Right hindlimb (tissue), 1 donor: Measurements from ENCODE around the gene PILRA.
"Not testable (repeated sequence)": the region's sequence is repeated elsewhere in the genome, so short reads cannot be mapped to it uniquely, and the experiment has no call there.

Experiments used
- DNase-seq: peaks from one replicate; pipeline ENCODE4 v3.0.0-alpha.2; 2018

PILRA gene

DNA sequence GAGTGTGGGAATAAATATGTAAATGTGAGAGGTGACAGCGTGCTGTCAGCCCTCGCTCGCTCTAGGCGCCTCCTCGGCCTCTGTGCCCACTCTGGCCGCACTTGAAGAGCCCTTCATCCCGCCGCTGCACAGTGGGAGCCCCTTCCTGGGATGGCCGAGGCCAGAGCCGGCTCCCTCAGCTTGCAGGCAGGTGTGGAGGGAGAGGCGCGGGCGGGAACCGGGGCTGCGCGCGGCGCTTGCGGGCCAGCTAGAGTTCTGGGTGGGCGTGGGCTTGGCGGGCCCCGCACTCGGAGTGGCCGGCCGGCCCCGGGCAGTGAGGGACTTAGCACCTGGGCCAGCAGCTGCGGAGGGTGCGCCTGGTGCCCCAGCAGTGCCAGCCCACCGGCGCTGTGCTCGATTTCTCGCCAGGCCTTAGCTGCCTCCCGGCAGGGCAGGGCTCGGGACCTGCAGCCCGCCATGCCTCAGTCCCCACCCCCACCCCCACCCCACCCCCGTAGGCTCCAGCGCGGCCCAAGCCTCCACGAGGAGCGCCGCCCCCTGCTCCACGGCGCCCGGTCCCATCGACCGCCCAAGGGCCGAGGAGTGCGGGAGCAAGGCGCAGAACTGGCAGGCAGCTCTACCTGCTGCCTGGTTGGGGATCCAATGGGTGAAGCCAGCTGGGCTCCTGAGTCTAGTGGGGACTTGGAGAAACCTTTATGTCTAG lies 8.4 kb downstream of the PILRA start:
- not testable (repeated sequence) for DNase-seq

DNA sequence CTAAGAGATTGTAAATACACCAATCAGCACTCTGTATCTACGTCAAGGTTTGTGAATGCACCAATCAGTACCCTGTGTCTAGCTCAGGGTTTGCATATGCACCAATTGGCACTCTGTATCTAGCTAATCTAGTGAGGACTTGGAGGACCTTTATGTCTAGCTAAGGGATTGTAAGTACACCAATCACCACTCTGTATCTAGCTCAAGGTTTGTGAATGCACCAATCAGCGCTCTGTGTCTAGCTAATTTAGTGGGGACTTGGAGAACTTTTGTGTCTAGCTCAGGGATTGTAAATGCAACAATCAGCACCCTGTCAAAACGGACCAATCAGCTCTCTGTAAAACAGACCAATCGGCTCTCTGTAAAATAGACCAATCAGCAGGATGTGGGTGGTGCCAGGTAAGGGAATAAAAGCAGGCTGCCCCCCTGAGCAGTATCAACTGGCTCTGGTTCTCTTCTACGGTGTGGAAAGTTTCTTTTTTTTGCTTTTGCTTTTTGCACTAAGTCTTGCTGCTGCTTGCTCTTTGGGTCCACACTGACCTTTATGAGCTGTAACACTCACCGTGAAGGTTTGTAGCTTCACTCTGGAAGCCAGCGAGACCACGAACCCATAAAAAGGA lies 9.1 kb downstream of the PILRA start:
- not testable (repeated sequence) for DNase-seq

DNA sequence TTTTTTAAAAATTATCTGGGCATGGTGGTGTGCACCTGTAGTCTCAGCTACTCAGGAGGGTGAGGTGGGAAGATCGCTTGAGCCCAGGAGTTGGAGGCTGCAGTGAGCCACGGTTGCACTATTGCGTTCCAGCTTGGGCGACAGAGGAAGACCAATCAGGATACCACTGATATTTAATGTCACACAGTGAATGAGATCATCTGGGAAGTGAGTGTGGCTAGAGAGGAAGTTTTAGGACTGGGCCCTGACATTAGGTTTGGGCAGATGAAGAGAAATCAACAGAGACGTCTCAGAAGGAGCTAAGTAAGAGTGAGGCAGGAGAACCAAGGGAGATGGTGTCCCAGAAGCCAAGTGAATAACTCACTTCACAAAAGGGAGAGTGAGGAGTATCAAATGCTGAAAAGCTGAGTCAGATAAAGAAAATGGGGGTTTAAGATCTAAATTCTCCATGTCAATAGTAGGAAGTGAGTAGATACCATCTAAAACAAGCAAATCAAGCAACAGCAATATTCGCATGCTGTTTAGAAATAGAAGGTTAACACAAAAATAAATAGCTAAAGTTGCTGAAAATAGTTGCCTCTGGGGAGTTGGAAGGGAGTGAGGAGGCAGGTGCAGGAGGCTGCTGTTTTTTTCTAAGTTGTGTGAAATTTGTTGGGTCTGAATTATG lies 11.5 kb downstream of the PILRA start:
- DNase-seq, result no peak

DNA sequence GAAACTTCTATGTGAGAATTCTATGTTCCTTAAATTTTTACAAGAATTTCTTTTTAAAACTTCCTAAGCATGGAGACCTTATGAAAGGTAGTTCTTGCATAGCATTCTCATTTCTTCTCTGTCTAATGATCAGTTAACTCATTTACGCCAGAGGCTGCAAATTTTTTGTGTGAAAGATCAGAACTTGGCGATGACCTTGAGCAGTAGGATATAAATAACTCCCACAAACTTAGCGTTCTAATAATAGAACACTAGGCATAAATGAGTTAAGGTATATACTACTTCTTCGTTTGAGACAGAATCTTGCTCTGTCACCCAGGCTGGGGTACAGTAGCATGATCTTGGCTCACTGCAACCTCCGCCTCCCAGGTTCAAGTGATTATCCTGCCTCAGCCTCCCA lies 13.7 kb downstream of the PILRA start:
- no peak for DNase-seq

DNA sequence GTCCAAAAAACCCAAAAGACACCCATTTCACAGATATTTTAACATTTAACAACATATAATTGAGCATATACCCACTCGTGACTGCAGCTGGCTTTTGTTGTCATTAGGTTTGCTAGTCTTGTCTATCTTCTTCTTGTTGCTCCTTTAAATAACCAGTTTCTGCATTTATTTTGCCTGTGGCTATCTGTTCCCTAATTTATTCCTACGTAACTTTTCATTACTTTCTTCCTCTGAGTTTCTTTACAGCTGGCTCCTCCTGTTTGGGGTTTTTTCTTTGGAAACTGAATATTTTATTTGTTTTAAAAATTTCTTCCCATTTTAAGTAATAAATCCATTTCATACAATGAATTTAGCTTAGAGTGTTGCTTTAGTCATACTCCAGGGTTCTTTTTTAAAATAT lies 14.4 kb downstream of the PILRA start:
- no peak for DNase-seq

DNA sequence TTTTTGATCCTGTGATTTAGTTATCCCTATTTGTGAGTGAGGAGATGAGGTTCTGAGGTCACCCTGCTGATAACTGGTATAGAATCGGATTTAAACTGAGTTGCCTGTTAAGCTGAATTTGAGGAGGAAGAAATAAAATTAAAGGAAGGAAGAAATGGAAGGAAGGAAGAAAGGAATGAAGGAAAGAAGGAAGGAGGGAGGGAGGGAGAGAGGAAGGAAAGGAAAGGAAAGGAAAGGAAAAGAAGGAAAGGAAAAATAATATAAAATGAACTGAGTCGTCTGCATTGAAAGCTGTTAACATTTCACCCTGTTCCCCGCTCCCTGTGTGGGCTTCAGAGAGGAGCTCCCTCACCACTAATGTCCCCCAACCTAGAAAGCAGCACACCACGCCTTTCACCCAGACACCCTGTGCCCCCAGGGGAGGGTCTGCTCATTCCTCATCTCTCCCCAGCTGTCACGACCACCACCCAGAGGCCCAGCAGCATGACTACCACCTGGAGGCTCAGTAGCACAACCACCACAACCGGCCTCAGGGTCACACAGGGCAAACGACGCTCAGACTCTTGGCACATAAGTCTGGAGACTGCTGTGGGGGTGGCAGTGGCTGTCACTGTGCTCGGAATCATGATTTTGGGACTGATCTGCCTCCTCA lies 16.3 kb downstream of the PILRA start:
- DNase-seq, result no peak

DNA sequence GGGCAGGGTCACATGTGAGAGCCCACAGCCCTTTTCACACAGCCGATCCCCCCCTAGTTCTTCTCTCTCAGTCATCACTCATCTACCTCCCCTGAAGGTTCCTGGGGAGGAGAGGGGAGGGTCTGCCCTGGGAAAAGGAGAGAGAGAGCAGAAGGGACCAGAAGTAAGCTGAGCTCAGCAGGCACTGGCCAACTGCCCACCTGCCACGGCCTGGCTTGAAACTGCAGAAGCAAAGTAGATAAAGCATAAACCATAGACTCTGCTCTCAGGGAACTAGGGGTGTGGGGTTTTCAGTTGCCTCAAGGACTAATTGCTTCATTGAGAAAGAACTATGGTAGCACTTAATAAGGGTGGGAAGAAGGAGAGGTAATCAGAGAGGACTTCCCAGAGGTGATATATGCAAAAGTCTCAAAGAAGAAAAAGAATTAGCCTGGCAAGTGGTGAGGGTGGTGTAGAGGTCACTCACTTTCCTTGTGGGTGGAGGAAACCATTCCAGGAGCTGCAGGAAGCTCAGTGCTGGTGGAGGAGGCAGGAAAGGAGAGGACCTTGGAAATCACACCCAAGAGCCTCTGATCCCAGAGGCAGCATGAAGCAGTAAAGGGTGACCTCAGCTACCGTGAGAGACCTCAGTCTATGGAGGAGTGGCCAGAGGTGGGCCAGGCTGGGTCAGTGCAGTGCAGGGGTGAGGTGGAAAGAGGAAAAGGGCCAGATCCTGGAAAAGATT lies 17.2 kb downstream of the PILRA start:
- DNase-seq, result no peak

DNA sequence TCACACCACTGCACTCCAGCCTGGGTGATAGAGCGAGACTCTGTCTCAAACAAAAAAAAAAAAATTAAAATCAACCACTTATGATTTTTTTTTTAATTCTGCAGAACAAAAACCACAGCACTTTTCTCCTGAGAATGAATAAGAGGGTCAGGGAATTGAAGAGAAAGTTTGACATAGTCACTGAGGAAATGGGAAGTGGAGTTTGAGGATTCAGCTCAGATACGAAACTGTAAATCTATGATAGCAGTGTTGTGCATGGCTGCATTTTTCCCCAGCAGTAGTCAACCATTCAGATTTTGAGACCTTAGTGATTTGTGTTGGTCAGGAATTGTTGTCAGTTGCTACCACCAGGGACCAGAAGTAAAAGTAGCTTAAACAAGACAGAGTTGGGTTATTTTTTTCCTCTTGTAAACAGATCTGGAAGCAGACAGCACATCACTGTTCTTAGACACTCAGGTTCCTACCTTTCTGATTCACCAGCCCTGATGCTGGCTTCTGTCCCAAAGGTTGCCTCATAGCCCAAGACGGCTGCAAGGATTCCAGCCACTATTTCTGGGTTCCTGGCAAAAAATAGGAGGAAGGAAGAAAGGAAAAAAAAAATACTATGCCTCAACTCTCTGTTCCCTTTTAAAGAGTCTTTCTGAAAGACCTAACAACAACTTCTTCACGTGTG lies 20.1 kb downstream of the PILRA start:
- DNase-seq, result no peak

DNA sequence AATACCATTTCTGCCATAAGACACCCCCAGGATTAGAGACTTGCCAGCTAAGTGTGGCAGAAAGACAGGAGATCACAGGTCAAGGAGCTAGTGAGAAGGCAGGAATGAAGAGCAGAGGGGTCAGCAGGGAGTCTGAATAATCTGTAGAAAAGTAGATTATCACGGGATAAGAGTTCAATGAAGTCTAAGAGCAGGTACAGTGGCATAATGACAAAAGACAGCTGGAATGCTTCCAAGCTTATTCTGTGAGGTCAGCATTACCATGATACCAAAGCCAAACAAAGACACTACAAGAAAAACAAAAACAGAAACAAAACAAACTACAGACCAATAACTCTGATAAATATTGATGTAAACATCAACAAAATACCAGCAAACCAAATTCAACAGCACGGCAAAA lies 20.8 kb downstream of the PILRA start:
- no peak for DNase-seq

DNA sequence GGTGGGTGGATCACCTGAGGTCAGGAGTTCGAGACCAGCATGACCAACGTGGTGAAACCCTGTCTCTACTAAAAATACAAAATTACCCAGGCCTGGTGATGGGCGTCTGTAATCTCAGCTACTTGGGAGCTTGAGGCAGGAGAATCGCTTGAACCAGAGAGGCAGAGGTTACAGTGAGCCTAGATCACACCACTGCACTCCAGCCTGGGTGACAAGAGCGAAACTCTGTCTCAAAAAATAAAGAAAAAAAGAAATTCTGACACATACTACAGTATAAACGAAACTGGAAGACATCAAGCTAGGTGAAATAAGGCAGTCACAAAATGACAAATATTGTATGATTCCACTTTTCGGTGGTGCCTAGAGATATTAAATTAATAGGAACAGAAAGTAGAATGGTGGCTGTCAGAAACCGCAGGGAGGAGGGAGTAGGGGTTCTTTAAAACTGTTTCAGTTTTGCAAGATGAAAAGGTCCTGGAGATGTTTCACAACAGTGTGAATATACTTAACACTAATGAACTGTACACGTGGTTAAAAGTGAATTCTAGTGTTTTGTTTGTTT lies 23.2 kb downstream of the PILRA start:
- DNase-seq, result no peak

DNA sequence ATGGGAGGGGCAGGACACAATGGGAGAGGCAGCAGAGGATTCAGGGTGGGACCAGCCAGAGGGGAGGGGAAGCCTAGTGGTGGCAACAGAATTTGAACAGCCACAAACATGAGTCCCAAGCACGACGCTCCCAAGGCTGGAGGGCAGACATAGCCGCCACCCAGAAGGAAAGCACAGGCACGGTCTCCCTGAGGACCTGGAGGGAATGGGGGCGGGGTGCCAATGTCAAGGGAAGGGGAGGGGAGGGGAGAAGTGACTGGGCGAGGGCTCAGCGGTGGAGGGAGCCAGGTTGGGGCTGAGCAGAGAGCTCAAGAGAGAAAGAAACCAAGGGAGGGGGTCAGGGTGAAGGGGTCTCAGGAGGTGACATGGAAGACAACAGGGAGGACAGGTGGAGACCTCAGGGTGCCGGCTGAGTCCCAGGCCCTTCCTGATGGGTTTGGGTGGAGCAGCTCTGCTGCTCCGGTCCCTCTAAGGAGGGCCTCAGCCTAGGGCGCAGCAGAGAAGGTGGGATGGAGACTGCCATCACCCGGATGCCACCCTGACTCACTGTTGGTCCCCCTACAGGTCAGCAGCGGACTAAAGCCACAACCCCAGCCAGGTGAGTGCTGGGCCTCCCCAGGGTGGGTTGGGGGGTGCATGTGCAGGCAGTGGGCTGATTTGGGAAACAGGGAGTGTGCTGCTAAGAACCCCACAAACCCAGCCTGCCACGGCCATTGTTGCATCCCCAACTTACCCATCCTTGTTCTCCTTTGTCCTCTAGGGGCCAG lies 24.2 kb downstream of the PILRA start:
- no peak for DNase-seq

DNA sequence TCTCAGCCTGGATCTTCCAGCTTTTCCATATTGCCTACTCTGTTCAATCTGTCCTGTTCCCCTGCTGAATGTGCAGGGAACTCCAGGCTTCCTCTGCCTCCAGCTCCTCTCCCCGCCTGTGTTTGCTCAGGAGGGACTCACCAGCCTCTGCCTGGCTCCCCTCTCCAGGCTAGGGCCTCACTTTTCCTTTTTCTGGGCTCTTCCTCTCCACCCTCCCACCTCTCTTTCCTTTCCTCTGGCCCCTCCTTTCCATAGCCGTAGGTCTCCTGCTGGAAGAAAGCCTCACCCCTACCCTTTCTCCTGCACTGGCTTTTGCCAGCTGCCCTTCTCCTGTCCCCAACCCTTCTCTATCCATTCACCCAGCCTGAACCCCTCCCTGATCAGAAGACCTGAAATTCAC lies 25.0 kb downstream of the PILRA start:
- DNase-seq, result no peak

DNA sequence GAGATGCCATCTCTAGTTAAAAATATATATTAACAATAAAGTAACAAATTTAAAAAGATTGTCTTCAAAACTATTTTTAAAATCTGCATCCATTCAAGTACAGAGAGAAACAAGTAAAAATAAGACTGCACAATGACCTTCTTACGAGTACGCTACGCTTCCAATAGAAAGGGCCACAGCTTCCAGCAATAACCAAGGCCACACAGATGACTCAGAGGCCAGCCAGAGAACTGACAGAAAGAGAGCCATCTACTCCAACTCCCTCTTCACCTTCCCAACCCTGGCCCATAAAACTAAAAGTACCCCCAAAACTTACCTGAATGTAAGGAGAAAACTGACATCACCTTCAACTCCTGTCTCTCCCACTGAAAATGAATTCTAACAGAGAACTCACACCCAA lies 26.8 kb downstream of the PILRA start:
- no peak for DNase-seq

DNA sequence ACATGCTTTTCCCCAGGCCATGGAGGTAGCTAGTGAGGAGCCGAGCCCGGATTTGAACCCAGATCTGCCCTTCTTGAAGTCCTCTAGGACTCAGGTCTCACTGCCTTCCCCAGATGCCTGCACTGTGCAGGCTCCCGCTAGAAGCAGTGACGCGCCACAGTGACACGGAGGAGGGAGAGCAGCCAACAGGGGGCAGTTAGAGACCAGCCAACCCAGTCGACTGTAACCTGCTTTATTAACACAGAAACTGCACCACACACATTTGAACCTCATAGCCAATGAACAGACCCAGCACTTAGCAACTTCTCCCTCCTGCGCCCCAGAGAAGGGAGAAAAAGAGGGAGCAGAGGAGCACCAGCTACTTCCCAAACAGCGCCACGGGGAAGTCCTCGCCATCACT lies 27.4 kb downstream of the PILRA start:
- DNase-seq, result no peak

DNA sequence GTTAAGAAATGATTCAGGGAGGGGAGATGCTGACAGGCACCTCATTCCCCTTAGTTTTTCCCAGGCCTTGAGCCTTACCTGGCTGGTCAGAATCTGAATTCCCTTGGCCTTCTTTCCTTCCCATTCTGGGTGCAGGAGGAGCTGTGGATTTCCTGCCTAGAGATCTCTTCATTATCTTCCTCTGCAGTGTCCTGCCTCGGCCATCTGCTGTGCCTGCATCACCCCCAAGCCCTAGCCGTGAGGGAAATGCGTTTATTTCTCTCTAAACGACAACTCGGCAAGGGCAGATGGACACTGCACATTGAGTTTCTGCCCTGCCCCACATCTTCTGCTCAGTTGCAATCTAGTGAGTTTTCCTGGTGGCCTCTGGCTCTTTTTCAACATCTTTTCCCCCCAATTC lies 28.5 kb downstream of the PILRA start:
- no peak for DNase-seq

DNA sequence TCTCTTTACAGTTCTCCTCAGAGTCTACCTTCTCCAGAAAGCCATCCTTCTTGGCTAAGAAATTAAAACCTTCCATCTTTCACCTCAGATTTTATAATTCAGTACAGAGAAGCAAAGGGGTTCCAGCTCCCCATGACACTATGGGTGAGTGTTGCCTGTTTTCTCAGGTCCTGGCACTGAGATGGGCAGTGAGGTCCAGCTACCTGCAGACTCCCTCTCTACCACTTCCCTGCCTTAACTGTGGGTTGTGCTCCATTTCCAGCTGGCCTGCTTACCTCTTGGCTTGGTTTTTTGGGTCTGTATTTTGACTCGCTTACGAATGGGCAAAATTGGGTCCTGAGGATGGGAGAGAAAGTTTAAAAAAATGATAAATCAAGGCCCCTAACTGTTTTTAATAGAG lies 29.0 kb downstream of the PILRA start:
- DNase-seq, result no peak

DNA sequence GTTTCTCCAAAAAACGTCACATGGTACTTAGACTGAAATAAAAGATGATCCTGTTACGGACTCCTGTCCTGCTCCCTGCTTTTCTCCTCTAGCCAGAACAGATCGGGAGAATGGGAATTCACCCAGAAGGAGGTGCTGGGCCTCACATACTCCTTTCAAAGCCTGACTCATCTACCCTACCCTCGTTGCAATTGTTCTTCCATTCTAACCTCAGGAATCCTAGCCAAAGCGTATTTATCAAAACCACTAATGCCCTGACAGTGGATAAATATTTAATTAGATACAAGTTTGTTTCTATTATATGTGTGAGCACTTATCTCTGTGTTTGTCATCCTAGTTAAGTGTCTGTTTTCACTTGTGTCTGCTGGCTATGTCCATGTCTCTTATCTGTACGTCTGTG lies 33.5 kb downstream of the PILRA start:
- no peak for DNase-seq

DNA sequence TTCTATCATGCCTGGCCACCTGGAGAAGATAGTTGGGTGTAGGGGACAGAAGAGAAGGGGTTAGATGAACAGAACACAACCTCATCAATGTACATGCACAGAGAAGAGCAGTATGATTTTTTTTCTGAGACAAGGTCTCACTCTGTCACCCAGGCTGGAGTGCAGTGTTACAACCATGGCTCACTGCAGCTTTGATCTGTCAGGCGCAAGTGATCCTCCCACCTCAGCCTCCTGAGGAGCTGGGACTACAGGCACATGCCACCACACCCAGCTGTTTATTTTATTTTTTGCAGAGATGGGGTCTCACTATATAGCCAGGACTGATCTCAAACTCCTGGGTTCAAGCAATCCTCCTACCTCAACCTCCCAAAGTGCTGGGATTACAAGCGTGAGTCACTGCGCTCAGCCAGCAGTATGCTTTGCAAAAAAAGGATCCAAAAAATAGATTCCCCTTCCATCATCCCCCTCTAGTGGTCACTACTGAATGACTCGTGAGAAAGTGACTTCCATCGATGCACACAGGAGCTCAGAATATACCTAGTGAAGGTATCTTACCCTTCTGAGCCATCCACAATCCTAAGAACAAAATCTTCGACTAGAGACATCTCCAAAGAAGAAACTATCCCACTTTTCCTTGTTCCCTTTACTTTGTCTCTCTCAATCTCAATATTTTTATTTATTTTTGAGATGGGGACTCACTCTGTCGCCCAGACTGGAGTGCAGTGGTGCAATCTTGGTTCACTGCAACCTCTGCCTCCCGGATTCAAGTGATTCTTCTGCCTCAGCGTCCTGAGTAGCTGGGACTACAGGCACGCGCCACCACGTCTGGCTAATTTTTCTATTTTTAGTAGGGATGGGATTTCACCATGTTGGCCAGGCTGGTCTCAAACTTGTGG lies 34.2 kb downstream of the PILRA start:
- DNase-seq, result no peak

DNA sequence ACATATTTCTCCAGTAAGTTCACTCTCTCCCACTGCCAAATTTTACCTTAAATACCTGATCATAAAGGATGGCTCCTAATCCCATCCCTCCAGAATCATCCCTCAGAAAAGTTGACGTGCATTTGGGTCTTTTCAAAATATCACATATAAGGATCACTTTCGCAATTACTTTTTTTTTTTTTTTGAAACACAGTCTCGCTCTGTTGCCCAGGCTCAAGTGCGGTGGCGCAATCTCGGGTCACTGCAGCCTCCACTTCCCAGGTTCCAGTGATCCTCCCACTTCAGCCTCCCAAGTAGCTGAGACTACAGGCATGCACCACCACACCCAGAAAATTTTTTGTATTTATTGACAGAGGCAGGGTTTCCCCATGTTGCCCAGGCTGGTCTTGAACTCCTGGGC lies 37.8 kb downstream of the PILRA start:
- no peak for DNase-seq

DNA sequence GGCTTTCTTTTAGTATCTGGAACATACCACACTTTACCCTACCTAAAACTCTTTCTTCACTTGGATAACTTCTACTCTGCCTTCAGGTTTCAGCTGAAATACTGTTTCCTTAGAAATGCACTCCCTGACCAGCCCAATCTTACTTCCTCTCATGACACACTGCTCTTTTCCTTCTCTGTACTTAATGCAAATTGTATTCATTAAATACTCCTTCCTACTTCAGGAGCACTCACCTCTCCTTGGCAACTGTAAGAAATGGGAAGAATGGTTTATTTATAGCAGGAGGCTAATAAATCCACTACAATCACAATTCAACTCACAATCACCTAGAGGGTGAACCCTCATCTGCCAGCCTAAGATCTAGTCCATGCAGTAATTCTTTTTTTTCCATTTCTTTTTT lies 40.1 kb downstream of the PILRA start:
- no peak for DNase-seq
